ENCODE measurements around the gene FIS1.
A peak's percentile ranks its signal among the peaks of the same experiment; 100 is the strongest.
"Not testable (repeated sequence)": the region's sequence is repeated elsewhere in the genome, so short reads cannot be mapped to it uniquely, and the experiment has no call there.

FIS1 gene

DNA sequence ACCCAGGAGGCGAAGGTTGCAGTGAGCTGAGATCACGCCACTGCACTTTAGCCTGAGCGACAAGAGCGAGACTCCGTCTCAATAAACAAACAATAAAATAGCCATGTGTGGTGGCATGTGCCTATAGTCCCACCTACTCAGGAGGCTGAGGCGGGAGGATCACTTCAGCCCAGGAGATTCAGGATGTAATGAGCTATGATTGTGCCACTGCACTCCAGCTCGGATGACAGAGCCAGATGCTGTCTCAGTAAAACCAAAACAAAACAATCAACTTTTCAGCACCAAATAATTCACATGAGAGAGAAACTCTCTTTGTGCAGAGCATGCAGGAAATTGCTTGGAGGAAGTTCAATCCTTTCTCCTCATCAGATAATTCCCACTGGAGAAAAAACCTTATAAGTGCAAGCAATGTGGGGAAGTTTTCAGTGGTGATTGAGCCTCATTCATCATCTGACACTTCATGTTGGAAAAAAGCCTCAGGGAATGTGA is 13.4 kb upstream of the FIS1 start:
- no peak for DNase-seq (ENCODE audit: low spot score)

DNA sequence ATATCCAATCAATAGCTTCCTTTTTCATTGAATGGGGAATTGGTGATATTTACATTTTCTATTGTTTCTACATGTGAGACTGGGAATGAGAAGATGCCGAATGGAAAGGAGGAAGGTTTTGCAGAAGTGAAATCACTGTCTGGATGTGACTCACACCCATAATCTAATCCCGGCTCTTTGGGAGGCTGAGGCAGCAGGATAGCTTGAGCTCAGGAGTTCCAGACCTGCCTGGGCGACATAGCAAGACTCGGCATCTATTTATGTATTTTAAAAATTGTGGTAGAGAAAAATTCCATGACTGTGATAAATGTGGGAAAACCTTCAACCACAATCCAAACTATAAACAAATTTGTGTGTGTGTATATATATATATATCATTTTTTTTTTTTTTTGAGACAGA is 10.9 kb upstream of the FIS1 start:
- DNase-seq (ENCODE audit: low spot score): no peak

DNA sequence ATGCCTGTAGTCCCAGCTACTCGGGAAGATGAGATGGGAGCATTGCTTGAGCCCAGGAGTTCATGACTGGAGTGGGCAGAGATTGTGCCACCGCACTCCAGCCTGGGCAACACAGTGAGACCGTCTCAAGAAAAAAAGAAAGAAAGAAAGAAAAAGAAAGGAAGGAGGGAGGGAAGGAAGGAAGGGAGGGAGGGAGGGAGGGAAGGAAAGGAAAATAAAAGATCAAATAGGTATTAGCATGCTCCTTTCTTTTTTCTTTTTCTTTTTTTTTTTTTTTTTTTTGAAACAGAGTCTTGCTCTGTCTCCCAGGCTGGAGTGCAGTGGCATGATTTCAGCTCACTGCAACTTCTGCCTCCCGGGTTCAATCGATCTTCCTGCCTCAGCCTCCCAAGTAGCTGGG is 8.3 kb upstream of the FIS1 start:
- DNase-seq (ENCODE audit: low spot score): not testable (repeated sequence)

DNA sequence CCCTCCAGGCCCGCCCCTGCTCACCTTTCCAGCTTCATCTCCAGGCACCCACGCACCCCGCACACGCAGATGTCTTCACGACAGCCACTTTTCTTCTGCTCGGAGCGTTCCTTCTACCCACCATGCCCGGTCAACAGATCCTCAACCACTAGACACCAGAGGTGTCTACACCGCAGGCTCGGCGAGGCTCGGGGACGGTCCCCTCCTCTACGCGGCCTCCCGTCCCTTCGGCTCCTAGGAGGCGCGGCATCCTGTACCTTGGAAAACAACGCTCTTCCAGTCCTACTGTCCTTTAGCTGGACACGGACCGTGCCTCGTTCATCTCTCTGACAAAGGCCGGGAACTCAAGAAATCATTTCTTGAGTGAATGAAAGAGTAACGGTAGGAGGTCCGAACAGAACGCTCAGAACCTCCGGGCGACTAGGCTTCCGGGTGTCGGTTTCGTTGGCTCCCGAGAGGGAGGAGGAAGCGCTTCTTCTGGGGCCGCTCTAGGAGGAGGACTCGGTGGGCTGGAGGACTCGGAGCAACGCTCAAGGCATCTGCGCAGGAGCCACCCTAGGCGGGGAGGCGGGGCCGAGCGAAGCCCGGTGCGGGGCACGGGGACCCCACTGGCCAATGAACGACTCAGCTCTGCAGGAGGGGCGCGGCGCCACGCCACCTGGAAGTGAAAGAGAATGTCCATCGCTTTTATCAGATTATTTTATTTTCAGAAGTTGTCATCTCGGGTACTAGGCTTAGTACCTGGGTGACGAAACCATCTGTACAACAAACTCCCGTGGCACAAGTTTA is 7.2 kb upstream of the FIS1 start:
- peak; percentile 96 for DNase-seq (ENCODE audit: low spot score)

DNA sequence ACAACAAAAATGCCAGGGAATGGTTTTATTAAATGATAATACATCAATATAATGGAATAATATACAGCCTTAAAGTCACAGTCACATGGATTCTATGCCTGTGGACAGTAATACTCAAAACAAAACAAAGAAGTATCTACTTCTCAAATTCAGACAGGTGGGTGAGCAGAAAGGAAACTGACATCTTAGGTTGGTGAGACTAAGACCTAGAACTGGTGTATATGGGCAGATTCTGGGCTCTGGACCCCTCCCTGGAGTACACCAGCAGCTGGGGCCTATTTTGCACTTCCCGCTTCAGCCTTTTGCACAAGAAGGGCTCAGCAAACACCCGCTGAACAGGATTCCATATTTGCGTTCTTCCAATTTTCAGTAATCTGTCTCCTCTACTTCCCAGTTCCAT is 5.4 kb upstream of the FIS1 start:
- DNase-seq (ENCODE audit: low spot score): no peak

DNA sequence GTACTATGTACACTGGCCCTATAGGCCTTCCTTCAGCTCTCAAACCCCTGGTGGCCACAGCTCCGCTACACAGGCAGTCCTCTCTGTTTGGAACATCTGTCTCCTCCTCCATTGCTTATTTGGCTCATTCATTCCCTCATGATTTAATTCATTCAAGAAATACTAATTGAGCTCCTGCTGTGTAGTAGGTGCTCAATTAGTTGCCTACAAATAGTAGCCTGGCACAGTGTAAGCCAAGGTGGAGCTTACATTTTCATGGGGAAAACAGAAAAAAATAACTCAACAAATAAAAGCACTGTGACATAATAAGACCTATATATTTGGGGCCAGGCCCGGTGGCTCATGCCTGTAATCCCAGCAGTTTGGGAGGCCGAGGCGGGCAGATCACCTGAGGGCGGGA is 3.4 kb upstream of the FIS1 start:
- no peak for DNase-seq (ENCODE audit: low spot score)

DNA sequence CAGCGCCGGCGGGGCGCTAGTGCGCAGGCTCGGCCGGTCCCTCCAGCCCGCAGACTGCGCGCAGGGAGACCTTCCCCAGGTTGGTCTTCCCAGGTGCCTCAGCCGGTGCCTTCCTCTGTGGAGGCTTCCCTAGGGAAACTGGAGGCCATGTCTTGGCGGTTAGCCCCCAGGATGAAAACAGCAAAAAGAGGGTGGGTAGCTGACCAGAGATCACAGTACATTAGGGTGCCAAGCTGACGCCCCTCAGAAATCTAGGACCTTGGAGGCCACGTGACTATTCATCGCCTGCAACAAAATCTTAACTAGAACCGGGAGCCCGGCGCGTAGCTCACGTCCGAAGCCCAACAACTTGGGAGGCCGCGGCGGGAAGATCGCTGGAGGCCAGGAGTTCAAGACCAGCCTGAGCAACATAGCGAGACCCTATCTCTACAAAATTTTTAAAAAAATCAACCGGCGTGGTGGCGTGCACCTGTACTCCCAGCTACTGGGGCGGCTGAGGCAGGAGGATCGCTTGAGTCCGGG is 327 bp upstream of the FIS1 start:
- DNase-seq (ENCODE audit: low spot score): no peak

DNA sequence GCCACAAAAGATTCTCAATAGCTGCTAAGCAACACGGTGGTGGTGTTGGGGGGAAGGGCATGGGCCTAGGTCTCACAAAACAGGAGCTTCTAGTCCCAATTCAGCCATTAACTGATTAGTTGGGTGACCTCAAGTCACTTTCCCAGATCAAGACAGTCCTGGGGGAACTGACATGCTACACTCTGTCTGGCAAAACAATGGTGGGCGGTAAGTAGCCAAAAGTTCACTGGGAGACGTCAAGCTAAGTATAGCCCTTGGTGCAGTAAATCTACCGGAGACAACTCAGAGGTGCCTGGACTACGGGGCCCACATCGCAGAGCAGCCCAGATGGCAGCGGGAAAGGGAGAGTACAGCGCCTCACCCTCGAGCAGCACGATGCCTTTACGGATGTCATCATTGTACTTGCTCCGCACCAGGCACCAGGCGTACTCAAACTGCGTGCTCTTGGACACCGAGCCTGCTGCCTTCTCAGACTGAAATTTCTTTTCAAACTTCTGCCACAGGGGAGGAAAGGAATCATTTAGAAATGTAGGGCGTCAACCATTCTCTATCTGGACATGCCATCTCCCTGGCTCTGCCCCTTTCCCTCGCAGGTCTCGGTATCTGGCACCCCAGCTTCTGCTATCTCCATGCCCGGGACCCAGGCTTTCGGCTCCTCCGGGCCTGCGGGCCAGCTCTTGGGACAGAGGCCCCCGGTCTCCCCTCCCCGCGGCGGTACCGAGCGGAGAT is 1.1 kb downstream of the FIS1 start:
- DNase-seq (ENCODE audit: low spot score): no peak

DNA sequence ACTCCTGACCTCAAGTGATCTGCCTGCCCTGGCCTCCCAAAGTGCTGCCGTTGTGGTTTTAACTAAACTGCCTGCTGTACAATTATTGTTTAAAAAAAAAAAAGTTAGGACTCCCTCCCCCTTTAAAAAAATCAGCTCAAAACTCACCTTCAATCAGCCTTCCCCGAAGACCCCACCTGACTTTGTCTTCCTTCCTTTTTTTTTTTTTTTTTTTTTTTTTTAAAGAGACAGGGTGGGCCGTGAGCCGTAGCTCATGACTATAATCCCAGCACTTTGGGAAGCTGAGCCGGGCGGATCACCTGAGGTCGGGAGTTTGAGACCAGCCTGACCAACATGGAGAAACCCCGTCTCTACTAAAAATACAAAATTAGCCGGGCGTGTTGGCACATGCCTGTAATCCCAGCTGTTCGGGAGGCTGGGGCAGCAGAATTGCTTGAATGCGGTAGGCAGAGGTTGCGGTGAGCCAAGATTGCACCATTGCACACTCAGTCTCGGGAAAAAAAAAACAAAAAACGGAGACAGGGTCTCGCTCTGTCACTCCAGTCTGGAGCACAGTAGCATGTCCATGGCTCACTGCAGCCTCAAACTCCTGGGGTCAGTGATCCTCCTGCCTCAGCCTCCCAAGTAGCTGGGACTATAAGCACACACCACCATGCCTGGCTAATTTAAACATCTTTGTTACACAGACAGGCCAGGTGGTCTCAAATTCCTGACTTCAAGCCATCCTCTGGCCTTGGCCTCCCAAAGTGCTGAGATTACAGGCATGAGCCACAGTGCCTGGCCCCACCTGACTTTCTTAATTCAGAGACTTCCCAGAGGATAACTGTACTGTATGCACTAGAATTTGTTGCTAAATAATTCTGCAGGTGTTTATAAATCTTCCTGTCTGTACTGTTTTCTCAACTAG is 3.2 kb downstream of the FIS1 start:
- DNase-seq (ENCODE audit: low spot score): no peak

DNA sequence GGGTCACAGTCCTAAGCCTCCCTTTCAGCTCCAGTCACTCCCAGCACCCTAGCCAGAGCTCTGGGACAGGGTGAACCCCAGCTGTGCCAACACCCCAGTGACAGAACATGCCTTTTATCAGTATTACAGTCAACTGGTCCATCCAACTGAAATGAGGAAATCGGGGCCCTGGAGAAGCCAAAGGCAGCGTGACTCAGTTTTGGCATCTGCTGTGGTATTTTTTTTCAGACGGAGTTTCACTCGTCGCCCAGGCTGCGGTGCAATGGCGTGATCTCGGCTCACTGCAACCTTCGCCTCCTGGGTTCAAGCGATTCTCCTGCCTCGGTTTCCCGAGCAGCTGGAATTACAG is 3.9 kb downstream of the FIS1 start:
- DNase-seq (ENCODE audit: low spot score): no peak

DNA sequence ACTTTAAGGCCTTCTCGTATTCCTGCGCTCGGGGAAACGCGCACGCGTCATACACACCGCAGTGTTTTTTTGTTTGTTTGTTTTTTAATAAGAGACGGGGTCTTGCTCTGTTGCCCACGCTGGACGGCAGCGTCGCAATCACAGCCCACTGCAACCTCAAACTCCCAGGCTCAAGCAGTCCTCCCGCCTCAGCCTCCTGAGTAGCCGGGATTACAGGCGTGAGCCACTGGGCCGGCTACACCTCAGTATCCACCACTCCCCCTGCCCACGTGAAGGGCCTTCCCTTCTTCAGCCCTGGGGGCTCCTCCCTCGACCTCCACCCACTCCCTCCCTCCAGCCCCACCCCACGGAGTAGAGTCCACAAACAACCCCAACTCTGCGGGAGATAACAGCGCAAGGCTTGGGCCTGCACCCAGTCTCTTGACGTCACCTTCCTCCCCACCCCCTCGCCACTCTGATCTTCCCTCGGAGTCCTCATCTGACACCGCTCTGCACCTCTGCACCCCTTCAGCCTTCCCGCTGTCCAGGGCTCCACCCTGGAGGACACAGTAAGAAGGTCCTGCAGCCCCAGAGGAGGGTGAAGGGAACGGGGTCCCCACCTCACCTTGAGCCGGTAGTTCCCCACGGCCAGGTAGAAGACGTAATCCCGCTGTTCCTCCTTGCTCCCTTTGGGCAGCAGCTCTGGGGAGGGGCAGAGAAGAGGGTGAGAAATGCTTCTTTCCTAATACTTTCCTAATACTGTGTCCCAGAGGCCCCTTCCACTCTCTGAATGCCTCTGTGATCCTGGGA is 4.5 kb downstream of the FIS1 start:
- no peak for DNase-seq (ENCODE audit: low spot score)

DNA sequence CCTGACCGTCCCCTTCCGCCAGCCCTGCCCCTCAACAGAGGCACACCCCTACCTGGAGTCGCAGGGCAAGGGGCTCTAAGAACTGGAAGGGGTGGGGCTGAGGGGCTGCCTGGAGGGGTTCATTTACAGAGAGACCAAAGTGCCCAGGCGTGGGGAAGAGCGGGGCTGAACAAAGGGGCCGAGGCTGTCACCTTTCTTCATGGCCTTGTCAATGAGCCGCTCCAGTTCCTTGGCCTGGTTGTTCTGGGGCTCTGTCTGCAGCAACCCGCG is 5.0 kb downstream of the FIS1 start:
- DNase-seq (ENCODE audit: low spot score): no peak

DNA sequence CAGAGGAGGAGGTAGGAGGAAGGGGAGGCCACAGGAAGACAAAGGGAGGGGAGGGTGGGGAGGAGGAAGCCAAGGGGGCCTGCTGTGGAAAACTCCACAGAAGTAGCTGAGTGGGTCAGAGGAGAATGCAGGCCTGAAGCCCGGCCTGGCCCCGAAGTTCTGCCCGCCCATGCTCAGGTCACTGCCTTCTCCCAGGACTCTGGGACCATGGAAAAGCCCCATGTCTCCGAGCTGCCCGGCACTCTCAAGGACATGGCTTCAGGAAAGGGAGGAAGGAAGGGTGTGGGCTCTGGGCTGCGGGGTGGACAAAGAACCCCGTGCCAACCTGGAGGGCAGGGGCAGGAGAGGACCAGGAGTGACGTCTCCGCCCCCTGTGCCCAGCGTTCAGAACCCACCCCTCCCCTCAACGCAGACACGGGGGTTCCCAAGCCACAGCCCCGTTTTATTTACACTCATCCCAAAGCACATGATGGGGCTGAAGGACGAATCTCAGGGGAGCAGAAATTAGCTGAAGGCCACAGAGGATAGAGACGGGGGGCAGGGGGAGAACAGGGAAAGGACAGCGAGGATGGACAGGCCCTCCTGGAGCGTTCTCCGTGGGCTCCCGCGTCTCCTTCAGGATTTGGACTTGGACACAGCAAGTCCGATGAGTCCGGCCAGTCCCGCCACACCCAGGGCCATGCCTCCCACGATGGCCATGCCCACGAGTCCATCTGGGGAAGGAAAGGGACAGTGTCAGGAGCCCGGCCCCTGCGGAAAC is 5.5 kb downstream of the FIS1 start:
- DNase-seq (ENCODE audit: low spot score): no peak

DNA sequence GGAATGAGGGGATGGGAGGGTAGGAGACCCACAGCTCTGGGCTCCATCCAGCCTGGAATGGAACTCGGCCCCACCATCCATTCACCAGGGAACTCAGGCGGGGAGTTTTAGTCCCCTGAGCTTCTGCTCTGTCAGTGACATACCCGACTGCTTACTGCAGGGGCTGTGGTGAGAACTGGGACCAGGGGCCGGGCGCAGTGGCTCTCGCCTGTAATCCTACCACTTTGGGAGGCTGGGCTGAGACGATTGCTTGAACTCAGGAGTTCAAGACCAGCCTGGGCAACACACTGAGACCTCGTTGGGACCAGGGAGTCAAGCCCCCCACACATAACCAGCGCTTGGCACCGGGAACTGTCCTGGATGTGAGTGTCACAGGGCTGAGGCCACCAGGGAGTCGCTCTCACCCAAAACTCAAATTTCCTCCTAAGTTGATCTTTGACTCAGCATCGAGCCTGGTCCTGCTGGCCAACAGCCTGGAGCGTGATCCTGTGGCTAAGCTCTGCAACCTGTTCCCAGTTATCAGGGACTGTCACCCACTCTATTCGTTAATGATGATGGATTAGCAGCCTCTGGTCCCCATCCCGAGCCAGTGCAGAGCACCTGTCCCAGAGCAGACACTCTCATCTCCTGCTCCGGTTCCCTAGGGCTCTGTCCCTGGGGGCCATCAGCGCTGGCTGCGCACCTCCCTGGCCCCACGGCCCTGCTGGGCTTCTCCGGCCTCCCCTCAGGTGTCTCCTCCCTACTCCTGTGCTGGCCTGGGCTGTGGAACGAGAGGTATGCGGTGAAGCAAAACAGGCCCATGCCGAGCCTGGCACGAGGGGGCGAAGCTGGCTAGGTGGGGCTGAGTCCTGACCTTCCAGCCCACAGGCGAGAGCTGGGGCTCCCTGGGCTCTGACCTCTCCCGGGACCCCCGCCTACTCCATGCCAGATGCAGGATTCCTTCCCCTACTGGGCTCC is 6.4 kb downstream of the FIS1 start:
- peak; percentile 37 for DNase-seq (ENCODE audit: low spot score)

DNA sequence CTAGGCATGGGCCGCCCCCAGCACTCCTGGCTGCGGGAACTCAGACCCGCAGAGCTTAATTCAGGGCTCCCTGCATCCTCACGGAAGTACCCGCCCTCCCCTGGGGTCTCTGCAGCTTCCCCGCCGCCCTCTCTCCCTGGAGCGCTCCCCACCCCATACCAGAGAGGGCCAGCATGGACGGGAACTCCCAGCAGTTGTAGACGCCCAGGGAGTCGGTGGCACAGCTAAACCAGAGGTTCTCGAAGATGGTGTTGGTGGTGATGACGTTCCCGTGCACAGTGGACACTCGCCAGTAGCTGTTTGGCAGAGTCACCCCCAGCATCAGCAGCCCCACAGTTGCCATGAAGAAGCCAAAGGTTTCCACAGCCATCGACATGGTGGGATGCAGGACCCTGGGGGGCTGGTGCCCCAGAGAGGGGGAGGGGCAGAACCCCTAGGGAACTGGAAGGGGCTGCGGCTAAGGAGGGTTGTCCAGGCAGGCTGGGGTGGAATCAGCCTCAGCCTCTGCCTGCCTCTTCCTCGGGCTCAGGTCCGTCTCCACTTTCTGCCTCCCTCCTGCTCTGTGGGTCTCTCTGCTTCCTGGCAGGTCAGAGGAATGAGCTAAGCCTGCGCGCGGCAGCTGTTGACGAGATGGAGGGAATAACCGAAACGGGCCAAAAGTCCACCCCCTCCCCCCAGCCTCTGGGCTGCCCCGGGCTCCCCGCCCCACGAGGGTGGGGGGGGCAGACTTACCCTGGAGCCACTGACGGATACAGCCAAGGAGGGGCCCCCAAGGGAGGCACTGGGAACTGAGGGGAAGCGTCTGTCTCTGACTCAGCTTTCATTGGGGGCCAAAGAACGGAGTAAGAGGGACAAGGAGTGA is 7.4 kb downstream of the FIS1 start, which contains the start of gene CLDN15:
CLDN15 (minus strand) TSS at position 597 of the 862 bp plus-strand sequence; CDS start at position 376, 221 bp downstream.
- DNase-seq (ENCODE audit: low spot score): no peak

DNA sequence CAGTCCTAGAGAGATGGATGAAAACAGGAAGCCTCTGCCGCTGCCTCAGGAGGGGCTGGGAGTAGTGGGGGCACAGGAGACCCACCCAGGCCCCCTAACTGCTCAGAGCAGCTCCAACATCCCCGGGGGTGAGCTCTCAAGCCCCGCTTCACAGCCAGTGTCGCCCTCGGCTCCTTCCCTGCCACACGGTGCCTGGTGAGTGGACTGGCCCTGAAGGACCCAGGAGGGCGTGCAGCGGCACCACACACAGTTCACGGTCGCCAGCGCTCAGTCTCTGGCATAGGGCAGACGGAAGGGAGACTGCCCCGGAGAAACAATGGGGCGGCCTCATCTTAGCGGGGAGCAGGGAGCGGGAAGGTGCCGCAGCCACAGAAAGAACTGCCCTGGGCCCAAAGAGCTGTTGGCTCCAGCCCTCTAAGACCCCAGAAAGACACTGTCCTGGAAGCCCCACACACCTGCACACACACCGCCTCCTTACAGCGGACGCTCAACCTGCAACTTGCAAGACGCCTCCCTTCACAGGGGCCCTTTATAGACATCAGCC is 8.5 kb downstream of the FIS1 start:
- DNase-seq (ENCODE audit: low spot score): no peak

DNA sequence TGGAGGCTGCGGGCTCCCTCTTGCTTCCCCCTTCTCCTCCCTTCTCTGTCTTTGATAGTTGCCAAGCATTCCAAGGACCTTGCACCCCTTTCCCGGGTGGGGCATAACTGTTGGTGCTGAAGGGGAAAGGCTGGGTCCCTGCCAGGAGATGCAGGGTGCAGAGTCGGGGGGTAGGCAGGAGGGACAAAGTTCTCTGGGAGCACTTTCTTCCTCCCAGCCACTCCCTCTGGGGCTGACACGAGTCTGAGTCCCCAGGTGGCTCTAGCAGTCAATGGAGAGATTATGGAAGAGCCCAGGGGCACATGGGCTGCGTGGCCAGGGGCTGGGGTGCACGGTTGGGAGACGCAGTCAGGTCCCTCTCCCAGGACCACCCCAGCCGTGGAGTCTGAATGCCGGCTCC is 9.4 kb downstream of the FIS1 start:
- no peak for DNase-seq (ENCODE audit: low spot score)

DNA sequence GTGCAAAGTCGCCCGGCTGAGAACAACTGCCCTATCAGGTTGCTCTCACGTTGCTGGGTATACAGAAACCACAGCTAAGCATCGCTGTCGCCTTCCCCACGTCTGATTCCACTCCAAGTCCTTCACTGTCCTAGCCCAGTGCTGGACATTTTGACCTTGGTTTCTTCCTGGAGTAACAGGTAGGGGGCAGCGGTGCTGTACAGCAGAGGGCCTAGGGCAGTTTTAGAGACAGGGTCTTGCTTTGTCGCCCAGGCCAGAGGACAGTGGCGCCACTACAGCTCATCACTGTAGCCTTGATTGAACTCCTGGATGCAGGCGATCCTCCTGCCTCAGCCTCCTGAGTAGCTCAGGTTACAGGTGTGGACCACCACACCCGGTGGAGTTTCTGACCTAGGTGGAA is 9.8 kb downstream of the FIS1 start:
- no peak for DNase-seq (ENCODE audit: low spot score)

Measured in SK-N-DZ (cell line).